ENCODE measurements around the gene BRD7.
A peak's percentile ranks its signal among the peaks of the same experiment; 100 is the strongest.

BRD7 gene

DNA sequence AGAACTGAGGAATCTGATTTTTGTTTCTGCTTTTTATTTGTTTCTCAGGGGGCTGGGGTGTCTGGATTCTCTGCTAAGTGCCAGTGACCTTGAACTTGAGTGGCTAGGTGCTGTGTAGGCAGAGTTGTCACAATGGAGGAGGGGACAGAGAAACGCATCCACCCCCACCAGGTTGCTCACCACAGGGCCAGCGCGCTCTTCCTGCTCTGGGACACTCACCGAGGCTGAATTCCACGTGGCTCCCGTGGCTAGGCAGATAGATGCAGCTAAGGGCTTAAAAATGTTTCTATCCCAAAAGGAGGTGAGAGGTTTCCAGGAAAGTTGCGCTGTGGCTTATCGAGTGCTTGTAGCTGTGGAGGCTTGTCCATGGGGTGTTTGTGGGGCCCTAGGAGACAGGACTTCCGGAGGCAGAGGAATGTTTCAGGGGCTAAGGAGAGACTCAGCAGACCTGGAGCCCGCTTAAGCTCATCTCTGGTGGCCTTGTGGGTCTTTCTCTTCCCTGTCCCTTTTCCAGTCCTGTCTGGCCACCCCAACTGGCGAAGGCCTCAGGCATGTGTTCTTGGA, 65.7 kb downstream of the BRD7 start:
- DNase-seq, result peak; percentile 34

DNA sequence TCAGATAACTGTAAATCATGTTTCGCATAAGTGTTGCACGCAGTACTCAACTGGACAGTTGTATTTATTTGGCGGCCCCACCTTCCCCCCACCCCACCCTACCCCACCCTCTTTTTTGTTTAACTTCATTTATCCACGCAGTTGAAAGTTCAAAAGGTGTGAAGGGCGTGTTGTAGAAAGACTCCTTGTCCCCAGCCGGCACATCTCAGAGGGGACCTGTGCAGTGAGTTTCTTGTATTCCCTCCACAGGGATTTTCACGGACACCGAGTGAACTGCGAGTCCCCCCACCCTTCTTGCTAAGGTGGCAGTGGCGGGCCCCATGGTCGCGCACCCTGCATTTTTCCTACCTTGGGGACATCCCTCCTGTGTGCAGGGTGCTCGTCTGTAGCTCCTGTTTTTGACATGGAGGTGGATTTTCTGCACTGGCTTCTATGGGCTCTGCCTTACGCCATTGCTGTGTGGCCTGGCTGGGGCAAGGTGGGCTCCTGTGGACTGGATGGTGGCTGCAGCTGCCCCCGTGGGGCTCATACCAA, 66.2 kb downstream of the BRD7 start:
- peak; percentile 29 for DNase-seq

DNA sequence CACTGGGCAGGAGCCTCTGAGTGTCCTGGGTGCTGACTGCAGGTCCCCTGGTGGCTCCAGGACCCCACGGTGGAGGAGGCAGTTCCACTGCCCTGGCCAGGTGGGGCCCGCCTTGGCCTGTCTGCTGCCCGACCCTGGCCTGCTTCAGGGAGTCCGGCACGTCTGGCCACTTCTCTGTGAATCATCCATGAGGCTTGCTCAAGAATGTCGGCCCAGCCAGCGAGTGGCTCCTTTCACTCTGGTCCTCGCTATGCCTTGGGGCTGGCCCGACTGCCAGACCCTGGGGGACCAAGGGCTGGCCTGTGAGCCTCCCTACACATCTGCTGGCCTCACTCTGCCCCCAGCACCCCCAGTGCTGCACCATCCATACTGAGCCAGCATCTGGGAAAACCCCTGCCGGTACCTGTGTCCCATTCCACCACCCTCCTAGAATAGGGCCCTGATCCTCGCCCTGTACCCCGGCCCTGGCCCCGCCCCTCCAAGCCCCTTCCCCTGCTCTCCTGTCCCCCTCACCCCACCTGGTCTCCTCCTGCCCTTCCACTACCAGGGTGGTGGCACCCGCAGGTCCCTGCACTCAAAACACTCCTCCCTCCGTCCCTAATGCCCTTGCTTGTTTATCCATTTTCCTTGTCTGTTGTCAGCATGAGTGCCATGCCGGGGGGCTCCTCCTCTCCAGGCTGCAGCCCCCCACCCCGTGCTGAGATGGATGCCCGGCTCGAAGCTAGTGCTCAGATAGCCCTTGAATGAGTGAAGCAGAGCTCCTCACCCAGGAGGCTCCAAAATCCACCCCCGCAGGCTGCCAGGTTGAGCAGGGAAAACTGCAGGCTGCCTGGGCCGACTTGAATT, 66.9 kb downstream of the BRD7 start:
- peak; percentile 32 for DNase-seq

DNA sequence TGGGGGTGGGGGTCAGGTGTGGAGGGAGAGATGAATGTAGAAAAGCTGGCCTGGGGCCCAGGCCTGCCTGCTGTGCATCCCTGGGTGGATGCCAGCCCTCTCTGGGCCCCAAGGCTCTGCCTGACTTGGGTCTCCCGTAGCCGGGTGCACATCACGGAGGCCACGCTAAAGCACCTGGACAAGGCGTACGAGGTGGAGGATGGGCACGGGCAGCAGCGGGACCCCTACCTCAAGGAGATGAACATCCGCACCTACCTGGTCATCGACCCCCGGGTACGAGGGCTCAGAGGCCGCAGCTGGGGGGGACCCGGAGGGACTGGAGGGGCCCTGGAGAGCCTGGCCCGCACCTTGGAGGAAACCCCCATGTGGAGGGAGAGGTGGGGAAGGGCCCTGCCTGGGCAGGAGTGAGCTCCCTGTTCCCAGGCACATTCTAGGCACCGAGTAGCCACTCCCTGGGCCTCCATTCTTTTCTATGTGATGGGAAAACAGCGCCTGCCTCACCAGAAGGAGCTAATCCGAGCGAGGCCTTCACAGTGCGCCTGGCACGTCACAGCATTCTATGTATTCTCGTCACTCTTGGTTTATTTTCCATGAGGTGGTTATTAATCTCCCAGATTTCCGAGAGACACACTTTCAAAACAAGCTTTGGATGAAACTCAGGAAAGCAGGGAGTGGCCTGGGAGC, 67.7 kb downstream of the BRD7 start:
- peak; percentile 20 for DNase-seq

DNA sequence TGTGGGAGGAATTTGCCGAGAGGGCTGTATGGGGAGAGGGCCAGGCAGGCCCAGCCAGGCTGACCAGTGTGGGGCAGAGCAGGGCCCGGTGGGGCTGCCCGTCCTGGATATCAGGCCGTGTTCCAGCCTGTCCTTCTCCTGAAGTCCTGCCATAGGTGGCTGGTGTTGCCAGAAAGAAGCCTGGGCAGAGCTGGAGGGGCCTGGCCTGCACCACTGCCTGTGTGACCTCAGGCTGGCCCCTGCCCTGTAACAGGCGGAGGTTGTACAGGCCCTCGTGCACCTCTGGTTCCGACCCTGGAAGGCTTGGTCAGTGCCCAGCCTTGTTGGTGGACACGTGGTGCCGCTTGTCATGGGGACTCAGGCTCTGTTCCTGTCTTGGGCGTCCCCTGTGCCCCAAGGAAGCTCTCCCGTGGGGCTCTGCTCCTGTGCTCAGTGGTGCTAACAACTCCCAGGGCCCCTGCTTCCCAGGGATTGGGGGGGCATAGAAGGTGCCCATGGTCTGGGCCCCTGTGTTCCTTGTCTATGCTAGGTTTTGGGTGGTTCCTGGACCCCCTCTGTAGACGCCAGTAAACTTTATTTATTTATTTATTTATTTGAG, 69.2 kb downstream of the BRD7 start:
- no peak for DNase-seq

- DNase-seq, result no peak
Observed at GRCh38 chr16:50298591-50299507, 69.9 kb downstream of the BRD7 start.

DNA sequence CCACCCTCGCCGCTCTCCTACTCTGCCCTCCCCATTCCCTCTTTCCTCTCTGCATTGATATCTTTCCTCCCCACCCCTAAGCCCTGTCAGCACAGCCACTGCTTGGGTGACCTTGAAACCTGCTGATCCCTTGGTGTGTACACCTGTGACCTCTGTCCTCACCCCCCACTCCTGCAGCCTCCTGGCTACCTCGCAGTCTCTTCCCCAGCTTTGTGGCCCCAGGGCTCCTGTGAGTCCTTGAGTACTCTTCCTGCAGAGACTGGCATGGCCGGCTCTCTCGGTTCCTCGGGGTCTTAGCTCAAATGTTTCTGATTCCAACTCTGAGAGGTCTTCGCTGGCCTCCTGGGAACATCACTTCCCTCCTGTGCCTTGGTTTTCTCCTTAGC, 70.7 kb downstream of the BRD7 start:
- no peak for DNase-seq

DNA sequence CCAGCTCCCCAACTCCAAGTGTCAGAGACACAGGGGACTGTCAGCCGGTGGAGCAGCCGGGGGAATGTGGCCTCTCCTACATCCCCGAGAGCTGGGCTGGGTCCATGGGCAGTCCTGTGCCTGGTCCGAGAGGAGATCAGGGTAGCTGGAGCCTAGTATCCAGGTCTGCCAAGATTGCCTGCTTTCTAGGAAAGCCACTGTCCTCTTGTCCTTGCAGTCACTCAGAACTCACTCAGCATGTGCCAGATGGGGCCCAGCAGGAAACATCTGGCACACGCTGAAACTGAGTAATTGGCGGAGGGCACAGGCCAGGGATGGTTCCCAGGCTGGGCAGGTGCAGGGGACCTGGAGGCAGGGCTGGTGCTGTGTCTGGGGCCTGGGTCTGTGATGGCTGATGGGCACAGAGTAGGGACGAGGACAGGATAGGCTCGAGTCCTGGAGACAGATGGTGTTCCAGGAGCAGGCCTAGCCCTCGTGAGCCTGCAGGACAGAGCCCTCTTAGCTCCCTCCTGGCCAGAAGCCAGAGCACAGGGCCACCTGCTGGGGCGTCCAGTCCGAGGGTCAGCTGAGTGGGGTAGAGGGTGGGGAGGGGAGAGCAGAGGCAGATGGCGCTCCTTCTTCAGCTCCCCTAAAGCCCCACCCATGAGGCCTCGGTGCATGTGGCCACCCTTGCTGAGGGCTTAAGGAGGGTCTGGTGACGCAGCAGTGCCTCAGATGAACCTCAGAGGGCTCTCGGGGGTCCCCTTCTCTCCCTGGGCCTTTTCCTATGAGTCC, 71.3 kb downstream of the BRD7 start:
- DNase-seq, result no peak

DNA sequence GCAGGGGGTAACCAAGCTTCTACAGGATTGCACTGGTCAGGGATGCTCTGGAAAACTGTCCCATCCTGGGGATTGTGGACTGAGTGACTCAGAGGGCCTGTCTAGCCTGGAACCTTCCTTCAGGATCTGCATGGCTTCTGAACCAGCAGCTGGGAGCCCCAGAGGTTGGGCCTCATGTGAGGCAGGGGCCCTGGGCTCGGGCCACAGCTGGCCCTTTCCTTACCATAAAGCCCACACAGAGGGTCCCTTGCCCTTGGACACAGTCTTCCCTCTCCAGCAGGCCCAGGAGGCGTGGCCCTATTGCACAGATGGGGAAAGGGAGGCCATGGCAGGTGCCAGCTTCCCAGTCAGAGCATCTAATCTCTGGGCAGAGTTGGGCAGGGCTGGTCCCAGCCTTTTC, 72.0 kb downstream of the BRD7 start:
- no peak for DNase-seq

DNA sequence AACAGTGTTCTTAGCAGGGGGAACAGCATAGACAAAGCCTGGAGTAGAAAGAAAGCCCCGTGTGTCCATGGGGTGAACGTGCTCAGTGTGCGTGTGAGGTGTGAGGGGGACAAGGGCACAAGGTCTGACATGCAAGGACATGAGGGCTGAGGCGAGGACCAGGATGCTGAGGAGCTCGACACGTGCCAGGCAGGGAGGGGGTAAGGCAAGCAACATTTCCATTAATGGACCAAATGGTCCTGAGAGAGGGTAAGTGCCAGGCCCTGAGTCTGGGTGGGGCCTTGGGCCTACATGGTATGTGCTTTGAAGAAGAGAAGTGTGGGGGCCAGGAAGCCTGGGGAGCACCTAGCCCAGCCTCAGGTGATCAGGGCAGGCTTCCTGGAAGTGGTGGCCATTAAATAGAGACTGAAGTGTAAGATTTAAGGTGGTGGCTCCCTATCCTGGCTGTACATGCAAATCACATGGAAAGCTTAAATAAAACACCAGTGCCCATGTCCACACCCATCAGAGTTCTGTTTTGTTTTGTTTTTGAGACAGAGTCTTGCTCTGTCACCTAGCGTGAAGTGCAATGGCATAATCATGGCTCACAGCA, 73.2 kb downstream of the BRD7 start:
- no peak for DNase-seq

- no peak for DNase-seq
Observed at GRCh38 chr16:50294955-50295354, 73.8 kb downstream of the BRD7 start.

- no peak for DNase-seq
Observed at GRCh38 chr16:50293994-50294855, 74.6 kb downstream of the BRD7 start.

DNA sequence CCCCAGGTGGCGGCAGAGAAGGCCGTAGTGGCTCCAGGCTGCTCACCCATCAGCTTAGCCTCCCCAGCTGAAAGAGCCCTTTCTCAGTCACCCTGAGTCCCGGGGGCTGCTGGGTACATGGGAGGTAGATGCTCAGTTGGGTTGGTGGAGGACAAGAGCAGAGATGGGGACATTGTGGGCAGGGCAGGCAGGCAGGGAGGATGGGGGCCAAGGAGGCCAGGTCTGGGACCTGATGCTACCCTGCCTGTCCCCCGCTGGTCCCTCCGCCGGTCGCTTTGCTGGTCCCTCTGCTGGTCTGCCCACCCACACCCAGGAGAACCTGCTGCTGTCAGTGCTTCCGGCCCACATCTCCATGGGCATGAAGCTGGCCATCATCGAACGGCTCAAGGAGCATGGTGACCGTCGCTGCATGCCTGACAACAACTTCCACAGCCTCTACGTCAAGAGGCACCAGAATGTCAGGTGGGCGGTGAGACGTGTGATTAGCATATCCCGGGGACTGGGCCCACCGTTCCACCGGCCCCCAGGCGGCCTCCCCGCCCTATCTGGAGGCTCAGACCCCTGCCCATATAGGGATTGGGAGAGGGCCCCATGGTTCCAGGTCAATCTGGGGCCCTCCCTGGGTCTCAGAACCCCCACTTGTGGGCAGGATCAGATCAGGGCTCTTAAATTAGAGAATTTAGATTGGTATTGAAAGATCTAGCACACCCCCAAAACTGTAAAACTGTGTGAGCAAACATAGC, 75.6 kb downstream of the BRD7 start:
- DNase-seq, result no peak

- no peak for DNase-seq
Observed at GRCh38 chr16:50292566-50292948, 76.2 kb downstream of the BRD7 start.

- no peak for DNase-seq
Observed at GRCh38 chr16:50291719-50292565, 76.8 kb downstream of the BRD7 start.

GRCh38 chr16:50290856-50291255, 77.9 kb downstream of the BRD7 start:
- no peak for DNase-seq

DNA sequence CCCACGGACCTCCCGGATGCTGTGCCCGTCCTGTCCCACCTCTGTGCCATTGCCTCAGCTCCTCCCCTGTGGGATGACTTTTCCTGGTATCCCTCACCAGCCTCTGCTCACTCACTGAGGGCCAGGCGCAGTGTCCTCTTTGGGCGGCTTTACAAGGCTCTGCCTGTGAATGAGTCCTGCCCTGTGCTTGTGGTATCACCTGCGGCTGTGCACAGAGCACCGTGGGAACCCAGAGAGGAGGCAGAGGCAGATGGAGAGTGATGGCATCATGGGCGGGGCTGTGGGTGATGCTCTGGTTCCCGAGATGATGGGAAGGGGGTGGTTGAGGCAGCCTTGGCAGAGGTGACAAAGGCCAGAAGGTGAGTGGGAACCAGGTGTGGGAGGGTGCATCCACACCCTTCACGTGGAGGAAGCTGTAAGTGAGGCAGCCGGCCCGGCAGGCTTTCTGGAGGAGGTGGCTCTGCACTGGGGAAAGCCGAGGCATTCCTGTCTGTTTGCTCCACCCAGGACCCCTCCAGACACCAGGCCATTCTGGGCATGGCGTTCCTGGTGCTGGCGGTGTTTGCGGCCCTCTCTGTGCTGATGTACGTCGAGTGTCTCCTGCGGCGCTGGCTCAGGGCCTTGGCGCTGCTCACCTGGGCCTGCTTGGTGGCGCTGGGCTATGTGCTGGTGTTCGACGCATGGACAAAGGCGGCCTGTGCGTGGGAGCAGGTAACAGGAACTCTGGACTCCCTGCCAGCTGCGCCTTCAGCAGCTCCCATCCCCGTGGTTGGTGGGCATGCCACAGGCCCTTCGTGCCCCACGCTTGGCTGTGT, 78.6 kb downstream of the BRD7 start:
- DNase-seq, result no peak
